ENCODE results near the gene RNF31. TPM values are rescaled to one million over a fixed set of nuclear protein-coding genes. Genes with fewer than 3 reads are reported as not detected.

The RNF31 gene
- total and polyA plus RNA-seq, 2 of the 13 experiments (the other 11 are each of a cell fraction or from before 2014, with no cell fraction given) = 48.2 to 86.8 TPM

DNA sequence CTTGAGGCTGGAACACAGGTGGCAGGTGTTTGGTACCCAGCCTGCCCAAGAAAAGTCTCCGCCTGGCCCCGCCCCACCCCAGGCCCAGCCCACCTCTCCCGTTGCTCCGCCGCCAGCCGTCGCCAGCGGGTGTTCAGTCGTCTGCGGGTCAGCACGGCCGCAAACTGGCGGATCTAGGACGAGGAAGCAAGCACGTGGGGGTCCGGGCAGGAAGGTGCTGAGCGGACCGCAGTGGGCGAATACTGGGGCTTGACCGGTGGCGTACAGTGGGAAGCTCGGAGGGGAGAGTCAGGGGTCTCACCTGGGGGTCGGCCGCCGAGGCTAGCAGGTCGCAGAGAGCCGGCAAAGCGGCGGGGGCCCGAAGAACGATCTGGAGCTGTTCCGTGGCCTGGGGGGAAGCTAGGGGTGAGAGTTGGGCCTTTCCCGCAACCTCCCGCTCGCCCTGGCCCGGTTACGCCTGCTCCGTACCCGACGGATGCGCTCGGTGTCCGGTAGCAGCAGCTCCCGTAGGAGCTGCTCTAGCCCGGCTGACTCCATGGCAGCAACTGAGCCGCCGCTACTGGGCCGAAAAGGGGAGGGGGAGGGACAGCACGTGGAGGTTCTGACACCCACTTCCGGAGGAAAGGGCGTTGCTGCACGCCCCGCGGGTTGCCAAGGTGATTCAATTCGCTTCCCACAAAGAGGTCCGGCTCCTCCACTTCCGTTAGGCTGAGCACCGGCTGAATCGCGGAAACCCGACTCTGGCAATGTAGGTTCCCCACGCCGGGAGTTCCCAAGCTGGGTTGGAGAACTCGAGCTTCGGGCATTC lies 41.2 kb downstream of the RNF31 start, which contains the start of gene IPO4 (continued):
- TF ChIP-seq, protein P1, sequence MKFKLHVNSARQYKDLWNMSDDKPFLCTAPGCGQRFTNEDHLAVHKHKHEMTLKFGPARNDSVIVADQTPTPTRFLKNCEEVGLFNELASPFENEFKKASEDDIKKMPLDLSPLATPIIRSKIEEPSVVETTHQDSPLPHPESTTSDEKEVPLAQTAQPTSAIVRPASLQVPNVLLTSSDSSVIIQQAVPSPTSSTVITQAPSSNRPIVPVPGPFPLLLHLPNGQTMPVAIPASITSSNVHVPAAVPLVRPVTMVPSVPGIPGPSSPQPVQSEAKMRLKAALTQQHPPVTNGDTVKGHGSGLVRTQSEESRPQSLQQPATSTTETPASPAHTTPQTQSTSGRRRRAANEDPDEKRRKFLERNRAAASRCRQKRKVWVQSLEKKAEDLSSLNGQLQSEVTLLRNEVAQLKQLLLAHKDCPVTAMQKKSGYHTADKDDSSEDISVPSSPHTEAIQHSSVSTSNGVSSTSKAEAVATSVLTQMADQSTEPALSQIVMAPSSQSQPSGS (CRISPR knock-in tag; IDR thresholded peaks at IDR 0.05) = peak; percentile 98; the same call in 1 of the 2 replicates
- TF ChIP-seq, protein P2, sequence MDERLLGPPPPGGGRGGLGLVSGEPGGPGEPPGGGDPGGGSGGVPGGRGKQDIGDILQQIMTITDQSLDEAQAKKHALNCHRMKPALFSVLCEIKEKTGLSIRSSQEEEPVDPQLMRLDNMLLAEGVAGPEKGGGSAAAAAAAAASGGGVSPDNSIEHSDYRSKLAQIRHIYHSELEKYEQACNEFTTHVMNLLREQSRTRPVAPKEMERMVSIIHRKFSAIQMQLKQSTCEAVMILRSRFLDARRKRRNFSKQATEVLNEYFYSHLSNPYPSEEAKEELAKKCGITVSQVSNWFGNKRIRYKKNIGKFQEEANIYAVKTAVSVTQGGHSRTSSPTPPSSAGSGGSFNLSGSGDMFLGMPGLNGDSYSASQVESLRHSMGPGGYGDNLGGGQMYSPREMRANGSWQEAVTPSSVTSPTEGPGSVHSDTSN (CRISPR knock-in tag; IDR thresholded peaks at IDR 0.05) = peak; percentile 41
- TF ChIP-seq MEIS1 (CRISPR knock-in tag; IDR thresholded peaks at IDR 0.05; ENCODE audit: borderline replicate concordance) (peak; percentile 94; the same call in 1 of the 2 replicates), SIX1 (CRISPR knock-in tag; IDR thresholded peaks at IDR 0.05; ENCODE audit: borderline replicate concordance) (peak; percentile 81; the same call in 1 of the 2 replicates), ZNF296 (CRISPR knock-in tag; conservative IDR thresholded peaks at IDR 0.05) (no peak), ZNF225 (CRISPR knock-in tag; IDR thresholded peaks at IDR 0.05) (peak; percentile 99), PHB2 (IDR thresholded peaks at IDR 0.05; ENCODE audit: partially characterized antibody) (no peak), HCFC1 (IDR thresholded peaks at IDR 0.05; ENCODE audit: low read depth, low read length) (peak; percentile 96), NCOA1 (CRISPR knock-in tag; IDR thresholded peaks at IDR 0.05) (peak; percentile 96; the same call in 1 of the 2 replicates), ZNF564 (CRISPR knock-in tag; IDR thresholded peaks at IDR 0.05) (no peak), ZNF775 (CRISPR knock-in tag; IDR thresholded peaks at IDR 0.05; ENCODE audit: borderline replicate concordance) (peak; percentile 56; the same call in 1 of the 2 replicates), NCOA5 (CRISPR knock-in tag; IDR thresholded peaks at IDR 0.05) (peak; percentile 18; the same call in 1 of the 2 replicates)
- TF ChIP-seq, protein P3, sequence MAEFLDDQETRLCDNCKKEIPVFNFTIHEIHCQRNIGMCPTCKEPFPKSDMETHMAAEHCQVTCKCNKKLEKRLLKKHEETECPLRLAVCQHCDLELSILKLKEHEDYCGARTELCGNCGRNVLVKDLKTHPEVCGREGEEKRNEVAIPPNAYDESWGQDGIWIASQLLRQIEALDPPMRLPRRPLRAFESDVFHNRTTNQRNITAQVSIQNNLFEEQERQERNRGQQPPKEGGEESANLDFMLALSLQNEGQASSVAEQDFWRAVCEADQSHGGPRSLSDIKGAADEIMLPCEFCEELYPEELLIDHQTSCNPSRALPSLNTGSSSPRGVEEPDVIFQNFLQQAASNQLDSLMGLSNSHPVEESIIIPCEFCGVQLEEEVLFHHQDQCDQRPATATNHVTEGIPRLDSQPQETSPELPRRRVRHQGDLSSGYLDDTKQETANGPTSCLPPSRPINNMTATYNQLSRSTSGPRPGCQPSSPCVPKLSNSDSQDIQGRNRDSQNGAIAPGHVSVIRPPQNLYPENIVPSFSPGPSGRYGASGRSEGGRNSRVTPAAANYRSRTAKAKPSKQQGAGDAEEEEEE (CRISPR knock-in tag; IDR thresholded peaks at IDR 0.05; ENCODE audit: borderline replicate concordance) = peak; percentile 99
- TF ChIP-seq, protein P4, sequence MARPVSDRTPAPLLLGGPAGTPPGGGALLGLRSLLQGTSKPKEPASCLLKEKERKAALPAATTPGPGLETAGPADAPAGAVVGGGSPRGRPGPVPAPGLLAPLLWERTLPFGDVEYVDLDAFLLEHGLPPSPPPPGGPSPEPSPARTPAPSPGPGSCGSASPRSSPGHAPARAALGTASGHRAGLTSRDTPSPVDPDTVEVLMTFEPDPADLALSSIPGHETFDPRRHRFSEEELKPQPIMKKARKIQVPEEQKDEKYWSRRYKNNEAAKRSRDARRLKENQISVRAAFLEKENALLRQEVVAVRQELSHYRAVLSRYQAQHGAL (CRISPR knock-in tag; IDR thresholded peaks at IDR 0.05; ENCODE audit: not compliant biosample characterization) = peak; percentile 85
- TF ChIP-seq, protein P5, sequence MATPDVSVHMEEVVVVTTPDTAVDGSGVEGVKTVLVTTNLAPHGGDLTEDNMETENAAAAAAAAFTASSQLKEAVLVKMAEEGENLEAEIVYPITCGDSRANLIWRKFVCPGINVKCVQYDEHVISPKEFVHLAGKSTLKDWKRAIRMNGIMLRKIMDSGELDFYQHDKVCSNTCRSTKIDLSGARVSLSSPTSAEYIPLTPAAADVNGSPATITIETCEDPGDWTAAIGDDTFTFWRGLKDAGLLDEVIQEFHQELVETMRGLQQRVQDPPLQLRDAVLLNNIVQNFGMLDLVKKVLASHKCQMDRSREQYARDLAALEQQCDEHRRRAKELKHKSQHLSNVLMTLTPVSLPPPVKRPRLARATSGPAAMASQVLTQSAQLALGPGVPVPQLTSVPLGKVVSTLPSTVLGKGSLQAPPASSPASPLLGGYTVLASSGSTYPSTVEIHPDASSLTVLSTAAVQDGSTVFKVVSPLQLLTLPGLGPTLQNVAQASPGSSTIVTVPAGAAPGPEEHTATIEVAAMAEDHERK (CRISPR knock-in tag; IDR thresholded peaks at IDR 0.05; ENCODE audit: low read depth) = peak; percentile 72
- TF ChIP-seq, protein P6, sequence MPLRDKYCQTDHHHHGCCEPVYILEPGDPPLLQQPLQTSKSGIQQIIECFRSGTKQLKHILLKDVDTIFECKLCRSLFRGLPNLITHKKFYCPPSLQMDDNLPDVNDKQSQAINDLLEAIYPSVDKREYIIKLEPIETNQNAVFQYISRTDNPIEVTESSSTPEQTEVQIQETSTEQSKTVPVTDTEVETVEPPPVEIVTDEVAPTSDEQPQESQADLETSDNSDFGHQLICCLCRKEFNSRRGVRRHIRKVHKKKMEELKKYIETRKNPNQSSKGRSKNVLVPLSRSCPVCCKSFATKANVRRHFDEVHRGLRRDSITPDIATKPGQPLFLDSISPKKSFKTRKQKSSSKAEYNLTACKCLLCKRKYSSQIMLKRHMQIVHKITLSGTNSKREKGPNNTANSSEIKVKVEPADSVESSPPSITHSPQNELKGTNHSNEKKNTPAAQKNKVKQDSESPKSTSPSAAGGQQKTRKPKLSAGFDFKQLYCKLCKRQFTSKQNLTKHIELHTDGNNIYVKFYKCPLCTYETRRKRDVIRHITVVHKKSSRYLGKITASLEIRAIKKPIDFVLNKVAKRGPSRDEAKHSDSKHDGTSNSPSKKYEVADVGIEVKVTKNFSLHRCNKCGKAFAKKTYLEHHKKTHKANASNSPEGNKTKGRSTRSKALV (CRISPR knock-in tag; IDR thresholded peaks at IDR 0.05) = peak; percentile 97
- TF ChIP-seq, protein P7, sequence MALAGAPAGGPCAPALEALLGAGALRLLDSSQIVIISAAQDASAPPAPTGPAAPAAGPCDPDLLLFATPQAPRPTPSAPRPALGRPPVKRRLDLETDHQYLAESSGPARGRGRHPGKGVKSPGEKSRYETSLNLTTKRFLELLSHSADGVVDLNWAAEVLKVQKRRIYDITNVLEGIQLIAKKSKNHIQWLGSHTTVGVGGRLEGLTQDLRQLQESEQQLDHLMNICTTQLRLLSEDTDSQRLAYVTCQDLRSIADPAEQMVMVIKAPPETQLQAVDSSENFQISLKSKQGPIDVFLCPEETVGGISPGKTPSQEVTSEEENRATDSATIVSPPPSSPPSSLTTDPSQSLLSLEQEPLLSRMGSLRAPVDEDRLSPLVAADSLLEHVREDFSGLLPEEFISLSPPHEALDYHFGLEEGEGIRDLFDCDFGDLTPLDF (CRISPR knock-in tag; IDR thresholded peaks at IDR 0.05) = peak; percentile 90

Data from HepG2 (cell line).